Occipital lobe (tissue), 2 donors: ENCODE measurements around the gene RIMBP2. TPM values are rescaled to one million over a fixed set of nuclear protein-coding genes. Genes with fewer than 3 reads are reported as not detected.

Source experiments
- DNase-seq: peaks from one replicate; lab custom pipeline; 2025; lab: John Stamatoyannopoulos, UW
- total RNA-seq: library from RNA; depleted of rRNA; stranded (reverse); fragments of >200 nt; gene quantifications from one replicate; pipeline ENCODE4 v1.2.3, GENCODE V29; 2014

Gene RIMBP2
- total RNA-seq, 1 donor from 2014 or later, result 39.5 TPM

GRCh38 chr12:130444986-130445385 lies 271.1 kb downstream of the RIMBP2 start:
- no peak for DNase-seq

- DNase-seq, result no peak
Measured at GRCh38 chr12:130444061-130444460, 272.0 kb downstream of the RIMBP2 start.

- DNase-seq, result no peak
Measured at GRCh38 chr12:130441771-130442760, 274.0 kb downstream of the RIMBP2 start.

DNA sequence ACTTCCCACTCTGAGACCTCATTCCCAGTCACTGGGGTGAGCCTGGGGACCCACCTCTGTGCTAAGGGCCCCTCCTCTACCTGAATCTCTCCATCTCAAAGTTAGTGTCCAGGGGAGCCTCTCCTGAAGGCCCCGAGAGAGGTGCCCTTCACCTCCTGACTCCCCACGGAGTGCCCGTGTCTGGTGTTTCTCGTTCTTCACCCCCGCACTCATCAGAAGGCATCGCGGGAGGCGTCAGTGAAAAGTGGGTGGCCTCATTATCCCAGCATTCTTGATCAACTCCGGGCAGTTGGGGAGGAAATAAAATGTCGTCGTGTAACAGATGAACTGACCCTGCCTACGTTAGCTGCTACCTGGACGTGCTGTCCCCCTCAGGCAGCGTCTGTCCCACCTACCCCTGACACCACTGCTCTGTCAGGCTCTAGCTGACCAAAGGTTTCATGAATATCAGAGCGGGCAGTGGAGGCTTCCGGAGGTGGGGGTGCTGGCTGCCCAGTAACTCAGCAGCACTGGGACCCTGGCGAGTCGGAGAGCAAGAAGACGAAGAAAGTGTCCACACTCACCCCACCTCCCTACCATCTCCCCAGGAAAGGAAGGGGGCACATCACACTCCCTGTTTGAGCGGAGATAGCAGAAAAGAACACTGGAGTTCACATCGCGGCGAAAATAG lies 275.6 kb downstream of the RIMBP2 start:
- DNase-seq, result no peak

DNA sequence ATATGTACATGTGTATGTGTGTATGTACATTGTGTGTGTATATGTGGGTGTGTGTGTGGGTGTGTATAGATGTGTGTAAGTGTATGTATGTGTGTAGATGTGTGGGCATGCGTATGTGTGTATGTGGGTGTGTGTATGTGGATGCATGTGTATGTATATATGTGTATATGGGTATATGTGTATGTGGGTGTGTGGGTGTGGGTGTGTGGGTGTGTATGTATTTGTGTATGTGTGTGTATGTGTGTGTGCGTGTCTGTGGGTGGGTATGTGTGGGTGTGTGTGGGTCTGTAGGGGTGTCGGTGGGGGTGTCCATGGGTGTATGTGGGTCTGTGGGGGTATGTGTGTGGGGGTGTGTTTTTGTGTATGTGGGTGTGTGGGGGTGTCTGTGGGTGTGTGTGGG lies 276.8 kb downstream of the RIMBP2 start:
- no peak for DNase-seq

DNA sequence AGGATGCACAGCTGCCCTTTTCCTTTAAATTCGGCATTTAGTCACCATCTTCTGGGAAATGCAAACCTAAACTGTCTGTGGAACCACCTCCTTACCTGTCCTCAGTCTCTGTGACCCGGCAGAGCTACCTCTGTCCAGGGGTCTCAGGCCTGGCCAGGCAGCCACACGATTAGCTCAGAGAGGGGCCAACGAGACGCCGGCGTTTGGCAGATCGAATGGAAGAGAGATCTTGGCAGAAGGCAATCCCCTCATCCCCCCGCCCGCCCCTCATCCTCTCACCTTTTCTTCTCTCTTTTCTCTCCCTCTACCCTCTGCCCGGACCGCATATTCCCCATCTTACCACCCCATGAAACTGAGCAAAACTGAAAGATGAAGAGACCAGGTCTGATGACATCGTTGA lies 277.4 kb downstream of the RIMBP2 start:
- DNase-seq, result no peak

GRCh38 chr12:130438243-130438620 lies 277.9 kb downstream of the RIMBP2 start:
- DNase-seq, result no peak

GRCh38 chr12:130437555-130438242 lies 278.4 kb downstream of the RIMBP2 start:
- no peak for DNase-seq

GRCh38 chr12:130436741-130437501 lies 279.2 kb downstream of the RIMBP2 start:
- DNase-seq, result no peak

DNA sequence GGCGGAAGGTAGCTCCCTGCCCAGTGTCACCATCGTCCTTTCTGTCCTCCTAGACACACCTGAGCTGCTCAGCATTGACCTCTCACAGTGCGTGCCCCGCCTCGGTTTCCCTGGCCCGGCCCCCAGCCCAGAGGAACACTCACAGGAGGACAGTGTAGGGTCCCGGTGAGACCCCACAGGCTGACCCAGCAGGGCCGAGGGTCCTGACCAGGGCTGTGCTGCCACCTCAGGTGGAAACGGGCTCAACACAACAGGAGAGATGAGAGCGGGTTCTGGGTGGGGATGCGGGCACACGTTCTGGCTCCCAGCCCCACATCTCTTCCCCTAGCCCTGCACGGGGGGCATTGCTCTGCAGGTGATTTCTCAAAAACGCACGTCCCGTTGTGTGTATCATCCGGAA lies 280.3 kb downstream of the RIMBP2 start:
- no peak for DNase-seq

DNA sequence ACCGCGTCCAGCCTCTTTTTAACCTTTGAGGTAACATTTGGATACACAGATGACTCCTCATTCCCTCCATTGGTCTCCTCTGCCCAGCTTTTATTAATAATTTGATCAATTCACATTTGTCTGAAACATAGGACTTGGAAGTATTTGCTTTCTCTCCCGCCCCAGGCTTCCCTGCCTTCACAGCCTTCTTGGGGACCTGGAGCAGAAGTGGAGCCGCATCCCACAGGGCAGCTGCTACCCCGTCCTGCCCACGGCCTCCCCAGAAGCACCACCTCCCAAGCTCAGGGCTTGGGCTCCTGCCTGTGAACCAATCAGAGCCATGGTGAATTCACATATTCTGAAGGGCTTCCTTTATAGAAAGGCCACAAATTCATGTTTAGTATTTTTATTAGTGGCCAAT lies 280.8 kb downstream of the RIMBP2 start:
- DNase-seq, result no peak

DNA sequence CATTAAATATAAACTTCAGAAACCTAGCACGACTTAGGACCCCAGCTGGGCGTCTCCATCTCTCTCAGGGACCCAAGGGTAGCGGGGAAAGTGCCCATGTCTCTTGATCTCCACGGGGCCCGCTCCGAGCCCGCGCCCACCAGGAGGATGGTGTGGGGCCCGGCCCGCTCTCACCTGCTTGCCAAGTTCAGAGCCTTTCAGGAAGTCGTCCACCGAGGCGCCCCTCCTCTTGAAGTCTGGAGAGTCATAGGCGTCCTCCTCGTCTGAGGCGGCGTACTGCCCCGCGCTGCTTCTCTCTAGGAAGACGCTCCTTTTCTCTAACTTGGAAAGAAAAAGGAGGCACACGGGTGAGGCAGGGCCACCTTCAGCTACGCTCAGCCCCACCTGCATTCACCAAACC lies 281.5 kb downstream of the RIMBP2 start:
- no peak for DNase-seq

DNA sequence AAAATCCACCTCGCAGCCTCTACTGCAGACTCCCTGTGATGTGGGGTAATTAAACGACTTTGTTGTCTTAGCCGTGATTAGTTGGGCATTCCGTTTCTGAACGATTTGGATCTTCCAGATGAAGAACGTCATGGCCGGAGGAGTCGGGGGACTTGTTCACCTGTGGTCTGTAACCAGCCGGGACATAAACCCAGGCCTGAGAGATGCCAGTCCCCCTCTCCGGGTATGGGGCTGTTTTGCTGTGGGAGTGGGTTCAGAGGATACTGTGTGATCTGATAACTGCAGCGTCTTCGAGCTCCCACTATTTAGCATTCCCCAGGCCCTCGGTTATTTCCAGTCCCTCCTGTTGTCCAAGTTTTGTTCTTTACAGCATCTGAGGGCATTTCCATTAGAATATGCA lies 282.3 kb downstream of the RIMBP2 start:
- no peak for DNase-seq

DNA sequence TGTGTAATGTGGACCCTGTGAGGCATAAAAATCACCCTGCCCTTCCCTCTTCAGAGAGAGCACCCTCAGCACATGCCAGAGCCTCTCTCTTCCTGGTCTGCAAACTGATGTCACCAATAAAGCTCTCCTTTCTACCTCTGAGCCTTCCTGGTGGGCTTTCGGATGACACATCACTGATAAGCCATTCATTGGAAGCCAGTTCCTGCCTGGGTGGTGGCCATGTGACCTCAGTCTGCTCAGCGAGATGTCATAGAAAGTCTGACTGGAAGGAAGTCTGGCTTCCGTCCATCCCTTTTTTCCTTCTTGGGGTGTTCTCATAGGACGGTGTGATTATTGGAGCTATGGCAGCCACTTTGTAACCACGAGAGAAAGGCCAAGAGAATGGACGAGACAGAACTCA lies 282.7 kb downstream of the RIMBP2 start:
- DNase-seq, result no peak

- DNase-seq, result no peak
Measured at GRCh38 chr12:130431176-130431575, 284.9 kb downstream of the RIMBP2 start.

GRCh38 chr12:130429656-130430505 lies 286.2 kb downstream of the RIMBP2 start:
- no peak for DNase-seq

GRCh38 chr12:130428116-130428515 lies 288.0 kb downstream of the RIMBP2 start:
- DNase-seq, result no peak

- no peak for DNase-seq
Measured at GRCh38 chr12:130427381-130427887, 288.7 kb downstream of the RIMBP2 start.

- no peak for DNase-seq
Measured at GRCh38 chr12:130425698-130426245, 290.3 kb downstream of the RIMBP2 start.
